ENCODE results near the gene NRIP2.

Gene NRIP2

DNA sequence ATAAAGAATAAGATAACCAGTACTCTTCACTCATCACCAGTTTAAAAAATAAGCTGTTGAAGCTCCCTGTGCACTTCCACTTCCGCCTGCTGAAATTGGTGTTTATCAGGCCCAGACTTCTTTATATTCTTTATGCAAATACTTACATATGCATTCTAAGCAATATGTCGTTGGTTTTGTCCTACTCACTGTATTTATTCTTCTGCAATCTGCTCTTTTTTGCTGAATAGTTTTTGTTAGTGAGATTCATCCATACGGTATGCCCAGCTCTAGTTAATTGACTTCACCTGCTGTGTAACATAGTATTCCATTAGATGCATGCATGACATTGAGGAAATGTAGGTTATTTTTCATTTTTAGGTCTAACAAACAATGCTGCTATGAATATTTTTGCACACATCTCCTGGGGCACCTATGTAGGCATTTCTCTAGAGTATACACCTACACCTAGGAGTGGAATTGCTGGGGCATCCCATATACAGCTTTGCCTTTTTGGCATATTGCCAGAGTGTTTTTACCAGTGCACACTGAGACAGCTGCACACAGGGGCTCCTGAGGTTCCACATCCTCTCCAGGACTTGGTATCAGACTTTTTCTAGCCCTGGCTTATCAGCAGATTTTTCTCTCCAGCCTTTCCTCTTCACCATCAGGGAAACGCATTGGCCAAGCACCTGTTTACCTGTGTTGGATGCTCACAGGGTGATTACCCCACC, 1.0 kb upstream of the NRIP2 start (continued):
- TF ChIP-seq, protein P1, sequence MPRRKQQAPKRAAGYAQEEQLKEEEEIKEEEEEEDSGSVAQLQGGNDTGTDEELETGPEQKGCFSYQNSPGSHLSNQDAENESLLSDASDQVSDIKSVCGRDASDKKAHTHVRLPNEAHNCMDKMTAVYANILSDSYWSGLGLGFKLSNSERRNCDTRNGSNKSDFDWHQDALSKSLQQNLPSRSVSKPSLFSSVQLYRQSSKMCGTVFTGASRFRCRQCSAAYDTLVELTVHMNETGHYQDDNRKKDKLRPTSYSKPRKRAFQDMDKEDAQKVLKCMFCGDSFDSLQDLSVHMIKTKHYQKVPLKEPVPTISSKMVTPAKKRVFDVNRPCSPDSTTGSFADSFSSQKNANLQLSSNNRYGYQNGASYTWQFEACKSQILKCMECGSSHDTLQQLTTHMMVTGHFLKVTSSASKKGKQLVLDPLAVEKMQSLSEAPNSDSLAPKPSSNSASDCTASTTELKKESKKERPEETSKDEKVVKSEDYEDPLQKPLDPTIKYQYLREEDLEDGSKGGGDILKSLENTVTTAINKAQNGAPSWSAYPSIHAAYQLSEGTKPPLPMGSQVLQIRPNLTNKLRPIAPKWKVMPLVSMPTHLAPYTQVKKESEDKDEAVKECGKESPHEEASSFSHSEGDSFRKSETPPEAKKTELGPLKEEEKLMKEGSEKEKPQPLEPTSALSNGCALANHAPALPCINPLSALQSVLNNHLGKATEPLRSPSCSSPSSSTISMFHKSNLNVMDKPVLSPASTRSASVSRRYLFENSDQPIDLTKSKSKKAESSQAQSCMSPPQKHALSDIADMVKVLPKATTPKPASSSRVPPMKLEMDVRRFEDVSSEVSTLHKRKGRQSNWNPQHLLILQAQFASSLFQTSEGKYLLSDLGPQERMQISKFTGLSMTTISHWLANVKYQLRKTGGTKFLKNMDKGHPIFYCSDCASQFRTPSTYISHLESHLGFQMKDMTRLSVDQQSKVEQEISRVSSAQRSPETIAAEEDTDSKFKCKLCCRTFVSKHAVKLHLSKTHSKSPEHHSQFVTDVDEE (CRISPR knock-in tag; IDR thresholded peaks at IDR 0.05), result no peak
- no peak for TF ChIP-seq CSDC2 (CRISPR knock-in tag; IDR thresholded peaks at IDR 0.05)

DNA sequence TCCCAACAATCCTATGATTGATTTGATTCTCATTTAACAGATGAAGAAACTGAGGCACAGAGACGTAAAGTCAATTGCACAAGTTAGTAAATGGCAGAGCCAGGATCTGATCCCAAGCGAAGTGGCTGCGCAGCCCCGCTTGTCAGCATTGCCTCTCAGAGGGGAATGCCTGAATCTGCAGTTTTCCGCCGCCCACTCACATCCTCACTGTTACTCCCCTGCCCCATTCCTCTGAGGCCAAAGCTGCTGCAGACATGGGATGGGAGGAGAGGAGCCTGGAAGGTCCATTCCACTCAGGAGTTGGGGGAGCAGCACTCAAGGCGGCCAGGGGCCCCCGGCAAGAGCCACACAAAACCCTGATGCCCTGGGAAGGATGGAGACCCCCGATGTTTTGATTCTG, 1.0 kb downstream of the NRIP2 start:
- ATAC-seq, result no peak
- TF ChIP-seq ISL1 (CRISPR knock-in tag; IDR thresholded peaks at IDR 0.05) (no peak), TCF4 (CRISPR knock-in tag; IDR thresholded peaks at IDR 0.05; ENCODE audit: borderline replicate concordance) (no peak), ESRRG (CRISPR knock-in tag; IDR thresholded peaks at IDR 0.05) (no peak), PPARA (CRISPR knock-in tag; IDR thresholded peaks at IDR 0.05; ENCODE audit: borderline replicate concordance) (no peak), ZC3H10 (CRISPR knock-in tag; IDR thresholded peaks at IDR 0.05) (no peak), ZFP3 (CRISPR knock-in tag; IDR thresholded peaks at IDR 0.05) (no peak), OSR1 (CRISPR knock-in tag; IDR thresholded peaks at IDR 0.05) (no peak), CSDC2 (CRISPR knock-in tag; IDR thresholded peaks at IDR 0.05) (no peak), ZNF70 (CRISPR knock-in tag; IDR thresholded peaks at IDR 0.05) (no peak), GLIS3 (CRISPR knock-in tag; IDR thresholded peaks at IDR 0.05) (no peak), BACH2 (CRISPR knock-in tag; IDR thresholded peaks at IDR 0.05; ENCODE audit: borderline replicate concordance) (no peak), ZFP30 (CRISPR knock-in tag; IDR thresholded peaks at IDR 0.05) (no peak)
- TF ChIP-seq, protein P2, sequence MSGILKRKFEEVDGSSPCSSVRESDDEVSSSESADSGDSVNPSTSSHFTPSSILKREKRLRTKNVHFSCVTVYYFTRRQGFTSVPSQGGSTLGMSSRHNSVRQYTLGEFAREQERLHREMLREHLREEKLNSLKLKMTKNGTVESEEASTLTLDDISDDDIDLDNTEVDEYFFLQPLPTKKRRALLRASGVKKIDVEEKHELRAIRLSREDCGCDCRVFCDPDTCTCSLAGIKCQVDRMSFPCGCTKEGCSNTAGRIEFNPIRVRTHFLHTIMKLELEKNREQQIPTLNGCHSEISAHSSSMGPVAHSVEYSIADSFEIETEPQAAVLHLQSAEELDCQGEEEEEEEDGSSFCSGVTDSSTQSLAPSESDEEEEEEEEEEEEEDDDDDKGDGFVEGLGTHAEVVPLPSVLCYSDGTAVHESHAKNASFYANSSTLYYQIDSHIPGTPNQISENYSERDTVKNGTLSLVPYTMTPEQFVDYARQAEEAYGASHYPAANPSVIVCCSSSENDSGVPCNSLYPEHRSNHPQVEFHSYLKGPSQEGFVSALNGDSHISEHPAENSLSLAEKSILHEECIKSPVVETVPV (CRISPR knock-in tag; IDR thresholded peaks at IDR 0.05), result no peak
- TF ChIP-seq, protein P3, sequence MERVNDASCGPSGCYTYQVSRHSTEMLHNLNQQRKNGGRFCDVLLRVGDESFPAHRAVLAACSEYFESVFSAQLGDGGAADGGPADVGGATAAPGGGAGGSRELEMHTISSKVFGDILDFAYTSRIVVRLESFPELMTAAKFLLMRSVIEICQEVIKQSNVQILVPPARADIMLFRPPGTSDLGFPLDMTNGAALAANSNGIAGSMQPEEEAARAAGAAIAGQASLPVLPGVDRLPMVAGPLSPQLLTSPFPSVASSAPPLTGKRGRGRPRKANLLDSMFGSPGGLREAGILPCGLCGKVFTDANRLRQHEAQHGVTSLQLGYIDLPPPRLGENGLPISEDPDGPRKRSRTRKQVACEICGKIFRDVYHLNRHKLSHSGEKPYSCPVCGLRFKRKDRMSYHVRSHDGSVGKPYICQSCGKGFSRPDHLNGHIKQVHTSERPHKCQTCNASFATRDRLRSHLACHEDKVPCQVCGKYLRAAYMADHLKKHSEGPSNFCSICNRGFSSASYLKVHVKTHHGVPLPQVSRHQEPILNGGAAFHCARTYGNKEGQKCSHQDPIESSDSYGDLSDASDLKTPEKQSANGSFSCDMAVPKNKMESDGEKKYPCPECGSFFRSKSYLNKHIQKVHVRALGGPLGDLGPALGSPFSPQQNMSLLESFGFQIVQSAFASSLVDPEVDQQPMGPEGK (CRISPR knock-in tag; IDR thresholded peaks at IDR 0.05; ENCODE audit: borderline replicate concordance), result no peak

DNA sequence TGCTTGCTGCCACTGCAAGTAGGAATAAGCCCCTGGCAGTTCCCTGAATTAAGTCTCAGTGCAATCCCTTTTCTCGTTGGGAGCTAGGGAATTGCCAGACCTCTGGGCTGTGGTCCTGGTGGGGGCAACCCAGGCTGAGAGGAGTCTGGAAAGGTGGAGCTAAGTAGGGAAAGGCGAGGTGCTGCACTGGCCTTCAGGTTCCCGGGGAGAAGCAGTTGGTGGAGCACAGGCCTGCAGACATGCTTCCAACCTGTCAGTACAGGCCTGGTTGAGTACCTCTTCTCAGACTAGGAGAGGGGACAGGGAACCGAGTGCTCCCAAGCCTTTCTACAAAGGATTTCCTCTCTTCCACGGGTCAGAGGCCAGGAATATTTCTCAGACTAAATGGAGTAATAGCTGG, 1.5 kb downstream of the NRIP2 start:
- ATAC-seq, result no peak
- TF ChIP-seq, protein P1 (CRISPR knock-in tag; IDR thresholded peaks at IDR 0.05), result no peak
- TF ChIP-seq GLIS3 (CRISPR knock-in tag; IDR thresholded peaks at IDR 0.05), result no peak
- no peak for TF ChIP-seq PPARA (CRISPR knock-in tag; IDR thresholded peaks at IDR 0.05; ENCODE audit: borderline replicate concordance)
- no peak for TF ChIP-seq ISL1 (CRISPR knock-in tag; IDR thresholded peaks at IDR 0.05)
- TF ChIP-seq, protein P2 (CRISPR knock-in tag; IDR thresholded peaks at IDR 0.05), result no peak
- no peak for TF ChIP-seq ARNTL (CRISPR knock-in tag; IDR thresholded peaks at IDR 0.05; ENCODE audit: borderline replicate concordance, low read depth)
- TF ChIP-seq OSR1 (CRISPR knock-in tag; IDR thresholded peaks at IDR 0.05), result no peak
- TF ChIP-seq CSDC2 (CRISPR knock-in tag; IDR thresholded peaks at IDR 0.05), result no peak
- no peak for TF ChIP-seq BACH2 (CRISPR knock-in tag; IDR thresholded peaks at IDR 0.05; ENCODE audit: borderline replicate concordance)
- no peak for TF ChIP-seq ESRRG (CRISPR knock-in tag; IDR thresholded peaks at IDR 0.05)
- TF ChIP-seq ZC3H10 (CRISPR knock-in tag; IDR thresholded peaks at IDR 0.05), result no peak
- TF ChIP-seq, protein P4, sequence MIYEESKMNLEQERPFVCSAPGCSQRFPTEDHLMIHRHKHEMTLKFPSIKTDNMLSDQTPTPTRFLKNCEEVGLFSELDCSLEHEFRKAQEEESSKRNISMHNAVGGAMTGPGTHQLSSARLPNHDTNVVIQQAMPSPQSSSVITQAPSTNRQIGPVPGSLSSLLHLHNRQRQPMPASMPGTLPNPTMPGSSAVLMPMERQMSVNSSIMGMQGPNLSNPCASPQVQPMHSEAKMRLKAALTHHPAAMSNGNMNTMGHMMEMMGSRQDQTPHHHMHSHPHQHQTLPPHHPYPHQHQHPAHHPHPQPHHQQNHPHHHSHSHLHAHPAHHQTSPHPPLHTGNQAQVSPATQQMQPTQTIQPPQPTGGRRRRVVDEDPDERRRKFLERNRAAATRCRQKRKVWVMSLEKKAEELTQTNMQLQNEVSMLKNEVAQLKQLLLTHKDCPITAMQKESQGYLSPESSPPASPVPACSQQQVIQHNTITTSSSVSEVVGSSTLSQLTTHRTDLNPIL (CRISPR knock-in tag; IDR thresholded peaks at IDR 0.05; ENCODE audit: low read depth), result no peak
- no peak for TF ChIP-seq ZNF70 (CRISPR knock-in tag; IDR thresholded peaks at IDR 0.05)
- no peak for TF ChIP-seq SNAI2 (CRISPR knock-in tag; IDR thresholded peaks at IDR 0.05)
- TF ChIP-seq TCF4 (CRISPR knock-in tag; IDR thresholded peaks at IDR 0.05; ENCODE audit: borderline replicate concordance), result no peak
- TF ChIP-seq, protein P5, sequence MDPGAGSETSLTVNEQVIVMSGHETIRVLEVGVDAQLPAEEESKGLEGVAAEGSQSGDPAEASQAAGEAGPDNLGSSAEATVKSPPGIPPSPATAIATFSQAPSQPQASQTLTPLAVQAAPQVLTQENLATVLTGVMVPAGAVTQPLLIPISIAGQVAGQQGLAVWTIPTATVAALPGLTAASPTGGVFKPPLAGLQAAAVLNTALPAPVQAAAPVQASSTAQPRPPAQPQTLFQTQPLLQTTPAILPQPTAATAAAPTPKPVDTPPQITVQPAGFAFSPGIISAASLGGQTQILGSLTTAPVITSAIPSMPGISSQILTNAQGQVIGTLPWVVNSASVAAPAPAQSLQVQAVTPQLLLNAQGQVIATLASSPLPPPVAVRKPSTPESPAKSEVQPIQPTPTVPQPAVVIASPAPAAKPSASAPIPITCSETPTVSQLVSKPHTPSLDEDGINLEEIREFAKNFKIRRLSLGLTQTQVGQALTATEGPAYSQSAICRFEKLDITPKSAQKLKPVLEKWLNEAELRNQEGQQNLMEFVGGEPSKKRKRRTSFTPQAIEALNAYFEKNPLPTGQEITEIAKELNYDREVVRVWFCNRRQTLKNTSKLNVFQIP (CRISPR knock-in tag; IDR thresholded peaks at IDR 0.05; ENCODE audit: borderline replicate concordance, low read depth), result no peak
- no peak for TF ChIP-seq ZFP30 (CRISPR knock-in tag; IDR thresholded peaks at IDR 0.05)
- TF ChIP-seq ZFP3 (CRISPR knock-in tag; IDR thresholded peaks at IDR 0.05), result no peak
- TF ChIP-seq, protein P3 (CRISPR knock-in tag; IDR thresholded peaks at IDR 0.05; ENCODE audit: borderline replicate concordance), result no peak
